ENCODE measurements around the gene COBL. TPM values are rescaled to one million over a fixed set of nuclear protein-coding genes. Genes with fewer than 3 reads are reported as not detected.

The COBL gene
- total RNA-seq, 1 experiment from 2014 or later = 0.39 TPM

DNA sequence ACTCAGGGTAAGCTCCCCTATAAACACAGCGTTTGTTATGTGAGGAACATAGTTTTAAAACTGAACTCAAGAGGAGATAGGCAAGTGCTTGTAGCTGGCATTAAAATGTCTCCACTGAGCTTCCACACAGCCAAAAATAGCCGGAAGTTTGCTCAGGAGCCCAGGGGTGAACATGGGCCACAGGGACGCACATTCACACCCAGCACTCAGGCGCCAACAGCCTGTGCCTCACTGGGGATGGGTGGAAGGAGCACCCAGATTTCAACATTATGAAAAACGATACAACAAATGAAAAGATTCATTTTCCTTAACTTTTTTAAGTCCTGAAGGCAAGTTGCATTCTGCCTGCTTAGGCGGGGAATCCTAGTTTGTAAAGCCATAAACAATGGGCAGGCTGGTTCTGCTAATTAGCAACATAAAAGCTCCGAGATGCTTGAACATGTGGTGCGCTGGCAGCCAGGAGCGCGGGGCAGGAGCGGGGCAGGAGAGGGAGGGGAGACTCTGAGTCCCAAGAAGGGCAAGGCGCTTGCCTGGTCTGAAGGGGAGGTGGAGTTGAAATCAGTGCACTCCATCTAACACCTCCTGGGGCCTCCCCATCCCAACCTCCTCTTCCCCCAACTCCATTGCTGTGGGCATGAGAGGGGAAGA lies 235.9 kb downstream of the COBL start:
- H3K27ac ChIP-seq (ENCODE audit: low read length) = no peak overlapping the region
- peaks cover 6% of the 10 kb centered on the region for H3K27me3 ChIP-seq (ENCODE audit: control insufficient read depth, insufficient read depth, low read length)
- intact Hi-C loops (cut with micrococcal nuclease; ENCODE audit: unreplicated experiment) (no loop called here), in situ Hi-C loops (cut with HindIII; ENCODE audit: low pct_unique_long_range_greater_than_20kb, low sequenced_read_pairs) (no loop called here)
- H3K9me3 ChIP-seq (ENCODE audit: control insufficient read depth, insufficient read depth, low read depth, low read length) = no peaks in the 10 kb centered on the region
- DNase-seq (ENCODE audit: low read depth, low spot score) (no peak), ATAC-seq (no peak)
- no peaks in the 10 kb centered on the region for H3K36me3 ChIP-seq (ENCODE audit: control insufficient read depth, insufficient read depth, low read length)
- H3K4me1 ChIP-seq (ENCODE audit: control insufficient read depth, insufficient read depth, low read length) = no peaks in the 10 kb centered on the region
- CTCF ChIA-PET = no interaction called here
- H3K4me3 ChIP-seq (ENCODE audit: low read depth in 2 of 2, low read length in 2 of 2) = no peak overlapping the region
- BruUV-seq (replicated peaks) = no TSS peak
- no peak for TF ChIP-seq SIN3A (IDR thresholded peaks at IDR 0.05; ENCODE audit: borderline replicate concordance, insufficient read depth, low read depth, low read length)
- no peak for TF ChIP-seq POLR2AphosphoS5 (IDR thresholded peaks at IDR 0.05; ENCODE audit: low read depth, low read length)
- TF ChIP-seq, protein P1, sequence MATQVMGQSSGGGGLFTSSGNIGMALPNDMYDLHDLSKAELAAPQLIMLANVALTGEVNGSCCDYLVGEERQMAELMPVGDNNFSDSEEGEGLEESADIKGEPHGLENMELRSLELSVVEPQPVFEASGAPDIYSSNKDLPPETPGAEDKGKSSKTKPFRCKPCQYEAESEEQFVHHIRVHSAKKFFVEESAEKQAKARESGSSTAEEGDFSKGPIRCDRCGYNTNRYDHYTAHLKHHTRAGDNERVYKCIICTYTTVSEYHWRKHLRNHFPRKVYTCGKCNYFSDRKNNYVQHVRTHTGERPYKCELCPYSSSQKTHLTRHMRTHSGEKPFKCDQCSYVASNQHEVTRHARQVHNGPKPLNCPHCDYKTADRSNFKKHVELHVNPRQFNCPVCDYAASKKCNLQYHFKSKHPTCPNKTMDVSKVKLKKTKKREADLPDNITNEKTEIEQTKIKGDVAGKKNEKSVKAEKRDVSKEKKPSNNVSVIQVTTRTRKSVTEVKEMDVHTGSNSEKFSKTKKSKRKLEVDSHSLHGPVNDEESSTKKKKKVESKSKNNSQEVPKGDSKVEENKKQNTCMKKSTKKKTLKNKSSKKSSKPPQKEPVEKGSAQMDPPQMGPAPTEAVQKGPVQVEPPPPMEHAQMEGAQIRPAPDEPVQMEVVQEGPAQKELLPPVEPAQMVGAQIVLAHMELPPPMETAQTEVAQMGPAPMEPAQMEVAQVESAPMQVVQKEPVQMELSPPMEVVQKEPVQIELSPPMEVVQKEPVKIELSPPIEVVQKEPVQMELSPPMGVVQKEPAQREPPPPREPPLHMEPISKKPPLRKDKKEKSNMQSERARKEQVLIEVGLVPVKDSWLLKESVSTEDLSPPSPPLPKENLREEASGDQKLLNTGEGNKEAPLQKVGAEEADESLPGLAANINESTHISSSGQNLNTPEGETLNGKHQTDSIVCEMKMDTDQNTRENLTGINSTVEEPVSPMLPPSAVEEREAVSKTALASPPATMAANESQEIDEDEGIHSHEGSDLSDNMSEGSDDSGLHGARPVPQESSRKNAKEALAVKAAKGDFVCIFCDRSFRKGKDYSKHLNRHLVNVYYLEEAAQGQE (IDR thresholded peaks at IDR 0.05; ENCODE audit: insufficient read depth in 1 of 2, low read depth in 2 of 2, low read length in 1 of 2) = no peak
- no peak for TF ChIP-seq TCF7L2 (IDR thresholded peaks at IDR 0.05; ENCODE audit: low read depth, low read length)
- TF ChIP-seq, protein P2, sequence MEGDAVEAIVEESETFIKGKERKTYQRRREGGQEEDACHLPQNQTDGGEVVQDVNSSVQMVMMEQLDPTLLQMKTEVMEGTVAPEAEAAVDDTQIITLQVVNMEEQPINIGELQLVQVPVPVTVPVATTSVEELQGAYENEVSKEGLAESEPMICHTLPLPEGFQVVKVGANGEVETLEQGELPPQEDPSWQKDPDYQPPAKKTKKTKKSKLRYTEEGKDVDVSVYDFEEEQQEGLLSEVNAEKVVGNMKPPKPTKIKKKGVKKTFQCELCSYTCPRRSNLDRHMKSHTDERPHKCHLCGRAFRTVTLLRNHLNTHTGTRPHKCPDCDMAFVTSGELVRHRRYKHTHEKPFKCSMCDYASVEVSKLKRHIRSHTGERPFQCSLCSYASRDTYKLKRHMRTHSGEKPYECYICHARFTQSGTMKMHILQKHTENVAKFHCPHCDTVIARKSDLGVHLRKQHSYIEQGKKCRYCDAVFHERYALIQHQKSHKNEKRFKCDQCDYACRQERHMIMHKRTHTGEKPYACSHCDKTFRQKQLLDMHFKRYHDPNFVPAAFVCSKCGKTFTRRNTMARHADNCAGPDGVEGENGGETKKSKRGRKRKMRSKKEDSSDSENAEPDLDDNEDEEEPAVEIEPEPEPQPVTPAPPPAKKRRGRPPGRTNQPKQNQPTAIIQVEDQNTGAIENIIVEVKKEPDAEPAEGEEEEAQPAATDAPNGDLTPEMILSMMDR (IDR thresholded peaks at IDR 0.05) = no peak
- POLR2A ChIA-PET = no interaction called here

DNA sequence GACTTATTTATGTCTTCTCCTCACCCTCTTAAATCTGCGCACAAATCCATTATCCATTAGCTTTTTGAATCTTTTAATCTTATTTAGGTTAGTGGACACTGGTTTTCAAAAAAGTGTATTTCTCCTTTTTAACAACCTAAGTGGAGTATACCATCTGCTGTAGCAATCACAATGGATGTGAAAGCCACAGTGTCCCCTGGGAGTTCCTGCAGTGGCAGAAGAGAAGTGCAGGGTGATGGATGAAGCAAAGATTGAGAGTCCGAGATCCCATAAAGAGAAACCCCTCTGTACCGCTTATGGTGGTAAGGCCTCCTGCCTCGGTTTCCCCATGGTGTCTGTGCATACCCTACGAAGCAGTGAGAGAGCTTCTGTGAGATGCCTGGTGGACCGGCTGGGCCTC lies 236.4 kb downstream of the COBL start:
- ChIA-PET CTCF (no interaction called here), POLR2A (no interaction called here)
- Histone ChIP-seq H3K4me3 (ENCODE audit: low read depth in 2 of 2, low read length in 2 of 2) (no peak overlapping the region), H3K9me3 (ENCODE audit: control insufficient read depth, insufficient read depth, low read depth, low read length) (no peaks in the 10 kb centered on the region), H3K36me3 (ENCODE audit: control insufficient read depth, insufficient read depth, low read length) (no peaks in the 10 kb centered on the region), H3K4me1 (ENCODE audit: control insufficient read depth, insufficient read depth, low read length) (no peaks in the 10 kb centered on the region), H3K27ac (ENCODE audit: low read length) (no peak overlapping the region), H3K27me3 (ENCODE audit: control insufficient read depth, insufficient read depth, low read length) (peaks cover 6% of the 10 kb centered on the region)
- intact Hi-C loops (cut with micrococcal nuclease; ENCODE audit: unreplicated experiment) = no loop called here
- DNase-seq (ENCODE audit: low read depth, low spot score) (no peak), ATAC-seq (no peak)
- no TSS peak for BruUV-seq (replicated peaks)
- TF ChIP-seq POLR2AphosphoS5 (IDR thresholded peaks at IDR 0.05; ENCODE audit: low read depth, low read length) = no peak
- TF ChIP-seq, protein P2 (IDR thresholded peaks at IDR 0.05) = no peak
- TF ChIP-seq SIN3A (IDR thresholded peaks at IDR 0.05; ENCODE audit: borderline replicate concordance, insufficient read depth, low read depth, low read length) = no peak
- TF ChIP-seq TCF7L2 (IDR thresholded peaks at IDR 0.05; ENCODE audit: low read depth, low read length) = no peak
- TF ChIP-seq, protein P1 (IDR thresholded peaks at IDR 0.05; ENCODE audit: insufficient read depth in 1 of 2, low read depth in 2 of 2, low read length in 1 of 2) = no peak
- in situ Hi-C loops (cut with HindIII; ENCODE audit: low pct_unique_long_range_greater_than_20kb, low sequenced_read_pairs) = no loop called here
